ENCODE measurements around the gene NCAN. TPM values are rescaled to one million over a fixed set of nuclear protein-coding genes. Genes with fewer than 3 reads are reported as not detected.

NCAN gene
- total and polyA plus RNA-seq, 2 of the 8 experiments (the other 6 are each of a cell fraction or from before 2014, with no cell fraction given) = 2.7 TPM

- H2BK15ac ChIP-seq (ENCODE audit: low read length) = no peak overlapping the region
- H2BK120ac ChIP-seq (replicated peaks; ENCODE audit: low read depth, low read length) = no peak overlapping the region
- H3K79me2 ChIP-seq (ENCODE audit: control insufficient read depth in 1 of 2, insufficient read depth in 2 of 2, low read length in 2 of 2) = no peaks in the 10 kb centered on the region
- H4K20me1 ChIP-seq (replicated peaks in 1 of 2; ENCODE audit: control insufficient read depth in 1 of 2, insufficient read depth in 2 of 2, low read length in 2 of 2) = peaks cover 0 to 5% of the 10 kb centered on the region in 2 experiments
- H3K56ac ChIP-seq (replicated peaks; ENCODE audit: insufficient read length, low read depth, low read length) = no peak overlapping the region
- no peak overlapping the region for H3K23ac ChIP-seq (ENCODE audit: insufficient read length)
- FAIRE-seq = no peak
- H2AFZ ChIP-seq (ENCODE audit: low read length) = no peak overlapping the region
- H2BK5ac ChIP-seq (ENCODE audit: low read depth, low read length) = no peak overlapping the region
- no peak overlapping the region for H3K9ac ChIP-seq (replicated peaks in 1 of 4; ENCODE audit: extremely low read depth in 1 of 4, low read depth in 3 of 4, low read length in 3 of 4)
- no peak overlapping the region for H3K27ac ChIP-seq (ENCODE audit: low read depth, low read length)
- H3K4me1 ChIP-seq (replicated peaks in 1 of 4; ENCODE audit: control insufficient read depth in 3 of 4, insufficient read depth in 4 of 4, low read length in 3 of 4) = peaks cover 0 to 9% (median 7%) of the 10 kb centered on the region in 4 experiments; a peak in 4 of 7 replicates
- DNase-seq (ENCODE audit: low read depth in 1 of 2, low spot score in 2 of 2) = no peak
- no peak overlapping the region for H3K14ac ChIP-seq (ENCODE audit: insufficient read length)
- H3K23me2 ChIP-seq (ENCODE audit: low read depth, low read length) = peaks cover 8% of the 10 kb centered on the region; the same call in 1 of the 2 replicates
- H3K4ac ChIP-seq (replicated peaks; ENCODE audit: insufficient read length, low read depth, low read length) = no peak overlapping the region
- no peaks in the 10 kb centered on the region for H3K9me3 ChIP-seq (ENCODE audit: insufficient read depth in 2 of 2, low read depth in 1 of 2, low read length in 1 of 2)
- H3K18ac ChIP-seq (ENCODE audit: extremely low read depth, low read length) = no peak overlapping the region
- no peak overlapping the region for H4K8ac ChIP-seq (ENCODE audit: extremely low read depth, insufficient read depth, low read length)
- no peak overlapping the region for H3K4me3 ChIP-seq (ENCODE audit: extremely low read depth in 1 of 4, insufficient read depth in 2 of 4, low read depth in 3 of 4, low read length in 4 of 4)
- H2BK12ac ChIP-seq (ENCODE audit: low read depth, low read length) = 0 out of 2 replicates have a peak overlapping the region, but pooled peaks have one; percentile 17
- no peaks in the 10 kb centered on the region for H3K79me1 ChIP-seq (ENCODE audit: low read depth, low read length)
- H4K5ac ChIP-seq (ENCODE audit: insufficient read length, low read depth, low read length) = no peak overlapping the region
- no peak overlapping the region for H2AK5ac ChIP-seq (ENCODE audit: low read depth, low read length)
- H3K36me3 ChIP-seq (ENCODE audit: control insufficient read depth in 2 of 4, insufficient read depth in 4 of 4, low read length in 3 of 4) = no peaks in the 10 kb centered on the region
- peaks cover 2 to 16% (median 11%) of the 10 kb centered on the region in 4 experiments for H3K27me3 ChIP-seq (replicated peaks in 1 of 4; ENCODE audit: control insufficient read depth in 3 of 4, extremely low read depth in 1 of 4, insufficient read depth in 3 of 4, low read length in 3 of 4)
- 91% methylated on average over 1 of the region's 1 CpG; no CpG with 5 or more reads in 1 of the 2 experiments for WGBS, 2 experiments (ENCODE audit: extremely low coverage in 1 of 2, insufficient coverage in 1 of 2, insufficient read length in 1 of 2, insufficient replicate concordance in 2 of 2, low coverage in 1 of 2, low lambda C conversion rate in 2 of 2, missing lambda C conversion rate in 1 of 2)
- H2BK20ac ChIP-seq (ENCODE audit: low read length) = no peak overlapping the region
- no peak overlapping the region for H3K4me2 ChIP-seq (ENCODE audit: insufficient read depth in 1 of 2, low read depth in 2 of 2, low read length in 2 of 2)
- H4K91ac ChIP-seq (replicated peaks; ENCODE audit: insufficient read length, low read length) = no peak overlapping the region
- CTCF ChIA-PET (ENCODE audit: partially characterized antibody) = interaction anchor here (0.6 to 1.0 kb wide), 2 partner anchors 40 to 49 kb away, joined by 3 read pairs; no protein-coding TSS in a partner anchor
- POLR2A ChIA-PET (ENCODE audit: partially characterized antibody) = interaction anchor here (1.0 kb wide), 1 partner anchor 9 kb away, joined by 3 read pairs; no protein-coding TSS in a partner anchor
- peak; percentile 95 for TF ChIP-seq KDM1A (IDR thresholded peaks at IDR 0.05; ENCODE audit: borderline replicate concordance, low read length)
- TF ChIP-seq, protein P1, sequence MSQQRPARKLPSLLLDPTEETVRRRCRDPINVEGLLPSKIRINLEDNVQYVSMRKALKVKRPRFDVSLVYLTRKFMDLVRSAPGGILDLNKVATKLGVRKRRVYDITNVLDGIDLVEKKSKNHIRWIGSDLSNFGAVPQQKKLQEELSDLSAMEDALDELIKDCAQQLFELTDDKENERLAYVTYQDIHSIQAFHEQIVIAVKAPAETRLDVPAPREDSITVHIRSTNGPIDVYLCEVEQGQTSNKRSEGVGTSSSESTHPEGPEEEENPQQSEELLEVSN (IDR thresholded peaks at IDR 0.05) = no peak
- TF ChIP-seq HDAC2 (IDR thresholded peaks at IDR 0.05; ENCODE audit: borderline replicate concordance in 1 of 2, low read depth in 2 of 2, low read length in 2 of 2) = peak in 1 of 2 experiments; percentile 75; a peak in 1 of 4 replicates
Observed at GRCh38 chr19:19165396-19165795, 46.4 kb upstream of the NCAN start.
